ENCODE results near the gene JAKMIP2.

GRCh38 chr5:147674411-147674810 lies 108.1 kb downstream of the JAKMIP2 start:
- TF ChIP-seq POLR2A (IDR thresholded peaks at IDR 0.05; ENCODE audit: low read length) (no peak), GATA1 (IDR thresholded peaks at IDR 0.05; ENCODE audit: low read depth, low read length) (no peak)
